Measurements from ENCODE around the gene DNALI1. TPM values are rescaled to one million over a fixed set of nuclear protein-coding genes. Genes with fewer than 3 reads are reported as not detected.
"Not testable (repeated sequence)": the region's sequence is repeated elsewhere in the genome, so short reads cannot be mapped to it uniquely, and the experiment has no call there.

Gene DNALI1
- total RNA-seq, 3 donors from 2014 or later, result 4.6 to 29.4 (median 20.6) TPM

DNA sequence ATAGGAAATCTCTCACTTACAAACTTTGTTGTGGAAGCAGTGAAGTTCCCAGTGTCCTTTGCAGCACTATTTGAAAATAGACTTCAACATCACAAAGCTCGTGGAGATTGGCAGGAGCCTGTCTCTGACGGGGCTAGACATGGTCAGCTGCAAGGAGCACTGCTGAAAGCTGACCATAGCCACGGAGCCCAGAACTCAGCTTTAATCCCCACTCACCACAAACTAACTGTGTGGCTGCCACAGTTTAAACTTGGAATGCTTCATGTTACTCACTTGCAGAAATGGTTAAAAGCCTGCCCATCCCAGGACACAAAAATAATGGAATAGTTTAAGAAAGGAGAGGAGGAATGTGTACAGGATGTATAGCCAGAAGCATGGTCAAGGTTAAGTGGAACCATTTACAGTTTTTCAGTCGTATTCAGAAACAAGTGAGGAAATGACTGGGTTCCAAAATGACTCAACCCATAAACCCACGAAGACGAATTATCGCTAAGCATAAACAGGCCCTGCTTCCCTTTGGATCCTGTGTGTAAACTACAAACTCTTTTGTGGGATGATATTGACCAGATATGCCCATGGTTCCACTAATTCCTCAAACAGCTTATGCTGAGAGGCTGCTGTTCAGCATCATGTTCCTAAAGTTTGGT is 18.2 kb downstream of the DNALI1 start:
- Histone ChIP-seq H3K4me1 (no peaks in the 10 kb centered on the region), H3K9me3 (no peaks in the 10 kb centered on the region), H3K27ac (peak overlapping the region; percentile 16 to 50), H3K27me3 (no peaks in the 10 kb centered on the region), H3K36me3 (peaks cover 3% of the 10 kb centered on the region), H3K4me3 (no peak overlapping the region)
- intact Hi-C loops (cut with DNase I; ENCODE audit: low total_unique reads), result no loop called here
- no peak for DNase-seq (ENCODE audit: low spot score in 2 of 2)
- TF ChIP-seq, protein P1, sequence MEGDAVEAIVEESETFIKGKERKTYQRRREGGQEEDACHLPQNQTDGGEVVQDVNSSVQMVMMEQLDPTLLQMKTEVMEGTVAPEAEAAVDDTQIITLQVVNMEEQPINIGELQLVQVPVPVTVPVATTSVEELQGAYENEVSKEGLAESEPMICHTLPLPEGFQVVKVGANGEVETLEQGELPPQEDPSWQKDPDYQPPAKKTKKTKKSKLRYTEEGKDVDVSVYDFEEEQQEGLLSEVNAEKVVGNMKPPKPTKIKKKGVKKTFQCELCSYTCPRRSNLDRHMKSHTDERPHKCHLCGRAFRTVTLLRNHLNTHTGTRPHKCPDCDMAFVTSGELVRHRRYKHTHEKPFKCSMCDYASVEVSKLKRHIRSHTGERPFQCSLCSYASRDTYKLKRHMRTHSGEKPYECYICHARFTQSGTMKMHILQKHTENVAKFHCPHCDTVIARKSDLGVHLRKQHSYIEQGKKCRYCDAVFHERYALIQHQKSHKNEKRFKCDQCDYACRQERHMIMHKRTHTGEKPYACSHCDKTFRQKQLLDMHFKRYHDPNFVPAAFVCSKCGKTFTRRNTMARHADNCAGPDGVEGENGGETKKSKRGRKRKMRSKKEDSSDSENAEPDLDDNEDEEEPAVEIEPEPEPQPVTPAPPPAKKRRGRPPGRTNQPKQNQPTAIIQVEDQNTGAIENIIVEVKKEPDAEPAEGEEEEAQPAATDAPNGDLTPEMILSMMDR (IDR thresholded peaks at IDR 0.05), result no peak
- TF ChIP-seq POLR2AphosphoS5 (IDR thresholded peaks at IDR 0.05) (no peak), POLR2A (IDR thresholded peaks at IDR 0.05) (no peak)

DNA sequence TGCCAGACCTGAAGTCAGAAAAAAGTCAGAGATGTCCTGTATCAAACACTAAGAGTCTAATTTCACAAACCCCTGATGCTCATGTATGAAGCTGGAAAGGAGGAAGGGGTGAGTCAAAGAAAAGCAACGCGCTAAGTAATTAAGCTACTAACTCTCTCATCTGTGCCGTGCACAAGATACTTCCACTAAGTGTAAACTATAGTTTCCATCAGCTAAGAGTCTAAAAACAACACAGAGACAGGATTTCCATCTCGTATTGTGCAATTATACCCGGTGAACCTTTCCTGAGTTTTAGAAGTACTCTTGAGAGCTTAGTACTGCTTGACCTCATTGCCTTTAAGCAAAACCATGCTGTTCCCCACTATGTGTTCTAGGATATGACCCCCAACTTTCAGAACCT is 19.0 kb downstream of the DNALI1 start:
- no peak overlapping the region for H3K4me3 ChIP-seq
- no peaks in the 10 kb centered on the region for H3K4me1 ChIP-seq
- no peak for DNase-seq (ENCODE audit: low spot score in 2 of 2)
- H3K36me3 ChIP-seq, result peaks cover 3% of the 10 kb centered on the region
- peak overlapping the region; percentile 16 to 50 for H3K27ac ChIP-seq
- TF ChIP-seq POLR2AphosphoS5 (IDR thresholded peaks at IDR 0.05) (no peak), POLR2A (IDR thresholded peaks at IDR 0.05) (no peak)
- TF ChIP-seq, protein P1 (IDR thresholded peaks at IDR 0.05), result no peak
- no peaks in the 10 kb centered on the region for H3K9me3 ChIP-seq
- H3K27me3 ChIP-seq, result no peaks in the 10 kb centered on the region
- intact Hi-C loops (cut with DNase I; ENCODE audit: low total_unique reads), result no loop called here

DNA sequence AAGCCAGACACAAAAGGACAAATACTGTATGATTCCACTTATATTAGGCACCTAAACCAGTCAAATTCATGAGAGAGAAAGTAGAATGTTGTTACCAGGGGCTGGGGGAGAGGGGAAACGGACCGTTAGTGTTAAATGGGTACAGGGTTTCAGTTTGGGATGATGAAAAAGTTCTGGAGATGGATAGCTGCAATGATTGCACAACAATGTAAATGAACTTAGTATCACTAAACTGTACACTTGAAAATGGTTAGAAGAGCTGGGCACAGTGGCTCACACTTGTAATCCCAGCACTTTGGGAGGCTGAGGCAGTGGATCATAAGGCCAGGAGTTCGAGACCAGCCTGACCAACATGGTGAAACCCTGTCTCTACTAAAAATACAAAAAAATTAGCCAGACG is 27.8 kb downstream of the DNALI1 start:
- H3K4me3 ChIP-seq; H3K9me3 ChIP-seq; DNase-seq (ENCODE audit: low spot score in 2 of 2); intact Hi-C loops (cut with DNase I; ENCODE audit: low total_unique reads); H3K4me1 ChIP-seq; H3K27me3 ChIP-seq; H3K27ac ChIP-seq; H3K36me3 ChIP-seq: not testable (repeated sequence)

DNA sequence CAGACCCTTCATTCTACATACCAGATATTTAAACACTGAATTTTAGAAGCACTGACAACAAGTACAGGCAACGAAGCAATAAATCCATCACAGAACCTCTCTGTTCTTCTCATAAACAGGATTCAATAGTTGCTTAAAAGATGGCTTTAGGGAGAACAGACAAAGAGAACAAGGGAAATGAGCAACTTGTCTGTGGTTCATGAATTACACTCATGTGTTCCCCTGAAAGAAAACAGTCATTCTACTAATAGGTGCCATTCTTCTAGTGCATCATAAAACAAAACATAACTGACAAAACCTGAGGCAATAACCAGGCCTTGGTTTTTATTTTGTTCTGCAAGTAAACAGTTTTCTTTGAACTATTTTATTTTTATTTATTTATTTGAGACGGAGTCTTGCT is 32.2 kb downstream of the DNALI1 start:
- Histone ChIP-seq H3K9me3 (no peaks in the 10 kb centered on the region), H3K4me3 (no peak overlapping the region), H3K27ac (no peak overlapping the region), H3K4me1 (peaks cover 0 to 3% of the 10 kb centered on the region in 2 donors), H3K36me3 (peaks cover 17% of the 10 kb centered on the region), H3K27me3 (no peaks in the 10 kb centered on the region)
- intact Hi-C loops (cut with DNase I; ENCODE audit: low total_unique reads), result no loop called here
- no peak for DNase-seq (ENCODE audit: low spot score in 2 of 2)
- TF ChIP-seq POLR2A (IDR thresholded peaks at IDR 0.05) (no peak), POLR2AphosphoS5 (IDR thresholded peaks at IDR 0.05) (no peak)
- TF ChIP-seq, protein P1 (IDR thresholded peaks at IDR 0.05), result no peak

DNA sequence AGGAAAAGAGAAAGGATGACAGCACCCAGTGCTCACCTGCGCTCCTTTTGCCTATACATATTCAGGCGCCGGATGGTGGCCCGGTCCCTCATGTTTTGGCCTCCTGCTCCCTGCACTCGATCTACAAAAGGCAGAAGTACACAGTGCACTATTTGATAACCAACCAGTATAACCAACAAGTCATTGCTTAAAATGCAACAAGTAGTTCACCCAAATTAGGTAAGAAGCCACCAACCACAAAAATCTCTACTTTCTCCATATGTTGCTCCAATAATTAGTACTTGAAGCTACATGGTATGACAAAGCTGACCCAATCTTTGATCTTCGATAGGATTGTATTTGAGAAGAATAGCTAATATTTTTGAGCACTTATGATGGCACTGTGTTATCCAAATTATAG is 37.0 kb downstream of the DNALI1 start:
- H3K27ac ChIP-seq, result no peak overlapping the region
- H3K27me3 ChIP-seq, result no peaks in the 10 kb centered on the region
- TF ChIP-seq POLR2AphosphoS5 (IDR thresholded peaks at IDR 0.05) (no peak), POLR2A (IDR thresholded peaks at IDR 0.05) (no peak)
- TF ChIP-seq, protein P1 (IDR thresholded peaks at IDR 0.05), result no peak
- H3K4me1 ChIP-seq, result peaks cover 0 to 21% of the 10 kb centered on the region in 2 donors
- no peak for DNase-seq (ENCODE audit: low spot score in 2 of 2)
- intact Hi-C loops (cut with DNase I; ENCODE audit: low total_unique reads), result no loop called here
- no peak overlapping the region for H3K4me3 ChIP-seq
- peaks cover 17% of the 10 kb centered on the region for H3K36me3 ChIP-seq
- H3K9me3 ChIP-seq, result no peaks in the 10 kb centered on the region
